GM18873 (cell line): ENCODE results near the gene FYN.

Experiments used
- ATAC-seq: cut with Tn5 transposase; IDR thresholded peaks from one replicate; pipeline ENCODE4 v1.9.1; 2021; ENCODE audit warnings: mild to moderate bottlenecking, moderate library complexity, moderate number of reproducible peaks; ENCODE audit not compliant: unreplicated experiment, low FRiP score

FYN gene

GRCh38 chr6:111776236-111777221 lies 96.7 kb downstream of the FYN start:
- no peak for ATAC-seq

- no peak for ATAC-seq
Observed at GRCh38 chr6:111775145-111775922, 97.9 kb downstream of the FYN start.

DNA sequence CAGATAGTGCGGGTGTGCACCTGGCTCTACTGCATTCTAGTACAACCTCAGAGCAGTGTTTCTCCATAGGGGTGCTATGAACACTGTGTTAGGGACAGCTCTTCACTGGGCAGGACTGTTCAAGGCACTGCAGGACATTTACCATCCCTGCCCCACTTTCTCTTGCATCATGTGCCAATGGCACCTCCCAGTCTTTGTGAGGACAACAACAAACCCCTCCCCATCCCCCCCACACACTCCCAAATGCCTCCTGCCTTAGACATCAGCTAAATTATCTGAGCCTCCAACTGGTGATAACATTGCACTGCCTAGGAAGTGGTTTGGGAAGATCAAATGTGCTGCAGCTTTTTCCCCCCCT lies 98.9 kb downstream of the FYN start:
- ATAC-seq: no peak

GRCh38 chr6:111773501-111774345 lies 99.5 kb downstream of the FYN start:
- ATAC-seq: no peak

GRCh38 chr6:111772381-111772780 lies 100.9 kb downstream of the FYN start:
- ATAC-seq: no peak

- no peak for ATAC-seq
Observed at GRCh38 chr6:111771629-111772028, 101.6 kb downstream of the FYN start.

- ATAC-seq: no peak
Observed at GRCh38 chr6:111771094-111771432, 102.2 kb downstream of the FYN start.

DNA sequence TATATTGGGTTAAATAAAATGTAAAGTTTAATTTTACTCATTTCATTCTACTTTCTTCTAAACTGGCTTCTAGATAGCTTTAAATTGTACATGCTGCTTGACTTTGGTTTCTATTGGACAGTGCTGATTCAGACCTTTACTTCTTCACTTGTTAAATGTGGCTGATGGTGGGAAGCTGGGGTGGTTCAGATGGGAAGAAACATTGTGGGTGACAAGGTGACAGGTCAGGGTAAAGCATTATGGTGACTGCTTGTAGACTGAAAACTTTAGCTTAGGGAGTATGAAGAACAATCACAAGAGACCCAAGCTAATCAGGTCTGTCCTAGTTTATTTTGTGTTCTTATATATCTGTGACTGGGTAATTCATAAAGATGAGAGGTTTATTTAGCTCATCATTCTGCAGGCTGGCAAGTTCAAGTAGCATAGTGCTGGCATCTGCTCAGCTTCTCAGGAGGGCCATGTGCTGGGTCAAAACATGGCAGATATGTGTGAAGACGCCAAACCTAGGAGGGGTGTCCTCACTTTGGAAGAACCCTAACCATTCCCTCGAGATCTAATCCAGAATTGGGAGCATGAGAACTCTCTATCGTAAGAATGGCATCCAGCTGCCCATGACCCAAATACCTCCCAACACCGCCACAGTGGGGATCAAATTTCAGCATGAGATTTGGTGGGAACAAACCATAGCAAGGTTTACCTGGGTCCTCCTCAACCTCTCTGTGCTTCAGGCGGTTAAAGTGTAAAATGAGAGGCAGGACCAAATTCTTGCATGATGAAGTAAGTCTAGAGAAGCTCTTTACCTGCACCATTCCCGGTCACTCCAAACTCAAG lies 102.8 kb downstream of the FYN start:
- ATAC-seq: no peak

DNA sequence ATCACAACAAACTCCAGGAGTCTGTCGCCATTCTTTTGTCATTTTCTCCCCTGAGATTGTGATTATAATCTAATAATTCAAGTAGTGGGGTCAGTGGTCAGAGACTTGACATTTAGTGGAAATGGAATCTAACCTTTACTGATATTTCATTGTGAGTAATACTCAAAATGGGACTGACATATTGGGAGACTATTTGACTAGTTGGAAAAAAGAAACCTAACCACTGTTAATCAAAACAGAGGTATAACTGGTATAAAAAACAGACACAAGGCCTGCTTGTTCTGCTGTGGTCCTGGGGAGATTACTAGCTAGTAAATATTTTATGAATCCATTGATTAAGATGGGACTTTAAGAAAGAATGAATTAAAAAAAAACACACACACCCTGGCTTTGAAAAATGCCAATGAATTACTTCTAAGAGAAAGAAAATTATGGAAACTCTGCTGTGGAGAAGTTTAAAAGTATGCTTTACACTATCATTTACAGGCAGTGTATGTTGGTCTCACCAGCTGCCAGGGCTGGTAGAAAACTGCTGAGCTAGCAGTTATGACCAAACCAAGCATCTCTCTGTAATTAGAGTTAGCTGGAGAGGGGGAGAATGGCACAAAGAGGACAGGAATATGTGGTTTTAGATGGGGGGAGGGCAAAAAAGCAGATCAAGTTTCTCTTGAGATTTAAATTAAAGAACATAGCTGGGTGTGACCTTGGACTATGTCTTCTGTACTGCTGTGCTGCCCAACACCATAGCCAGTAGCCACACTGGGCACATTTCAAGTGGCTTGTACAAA lies 103.7 kb downstream of the FYN start:
- ATAC-seq: no peak

DNA sequence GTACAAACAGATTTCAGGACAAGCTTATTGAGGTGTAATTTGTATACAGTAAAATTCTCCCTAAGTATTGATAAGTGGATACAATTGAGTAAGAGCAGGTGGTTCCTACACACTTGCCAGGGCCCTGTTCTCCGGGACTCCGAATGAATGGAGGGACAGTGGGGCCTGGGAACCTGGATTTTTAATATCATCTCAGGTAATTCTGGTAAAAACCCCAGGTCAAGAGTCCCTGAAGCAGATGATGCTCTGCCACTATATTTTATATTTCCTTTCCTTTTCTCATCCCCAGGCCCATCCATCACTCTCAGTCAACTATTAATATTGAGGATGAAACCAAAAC lies 104.9 kb downstream of the FYN start:
- no peak for ATAC-seq

- no peak for ATAC-seq
Observed at GRCh38 chr6:111767752-111768430, 105.4 kb downstream of the FYN start.

- no peak for ATAC-seq
Observed at GRCh38 chr6:111766201-111766857, 106.9 kb downstream of the FYN start.

DNA sequence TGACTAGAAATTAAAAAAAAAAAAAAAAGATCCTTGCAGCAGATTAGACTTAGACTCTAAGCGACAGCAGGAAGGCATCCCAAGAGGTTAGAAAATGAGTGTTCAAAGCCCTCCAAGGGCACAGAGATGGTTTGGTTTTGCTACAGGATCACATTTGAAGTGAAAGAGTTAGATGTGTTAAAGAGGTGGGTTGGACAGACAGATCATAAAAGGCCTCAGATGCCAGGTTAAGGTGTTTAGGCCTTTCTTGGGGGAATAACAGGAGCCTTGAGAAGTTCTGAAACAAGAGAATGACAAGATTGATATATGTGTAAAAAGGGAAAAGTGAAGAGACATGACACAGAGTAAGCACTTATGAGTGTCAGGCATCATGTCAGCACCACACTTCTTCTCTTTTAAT lies 107.5 kb downstream of the FYN start:
- no peak for ATAC-seq

DNA sequence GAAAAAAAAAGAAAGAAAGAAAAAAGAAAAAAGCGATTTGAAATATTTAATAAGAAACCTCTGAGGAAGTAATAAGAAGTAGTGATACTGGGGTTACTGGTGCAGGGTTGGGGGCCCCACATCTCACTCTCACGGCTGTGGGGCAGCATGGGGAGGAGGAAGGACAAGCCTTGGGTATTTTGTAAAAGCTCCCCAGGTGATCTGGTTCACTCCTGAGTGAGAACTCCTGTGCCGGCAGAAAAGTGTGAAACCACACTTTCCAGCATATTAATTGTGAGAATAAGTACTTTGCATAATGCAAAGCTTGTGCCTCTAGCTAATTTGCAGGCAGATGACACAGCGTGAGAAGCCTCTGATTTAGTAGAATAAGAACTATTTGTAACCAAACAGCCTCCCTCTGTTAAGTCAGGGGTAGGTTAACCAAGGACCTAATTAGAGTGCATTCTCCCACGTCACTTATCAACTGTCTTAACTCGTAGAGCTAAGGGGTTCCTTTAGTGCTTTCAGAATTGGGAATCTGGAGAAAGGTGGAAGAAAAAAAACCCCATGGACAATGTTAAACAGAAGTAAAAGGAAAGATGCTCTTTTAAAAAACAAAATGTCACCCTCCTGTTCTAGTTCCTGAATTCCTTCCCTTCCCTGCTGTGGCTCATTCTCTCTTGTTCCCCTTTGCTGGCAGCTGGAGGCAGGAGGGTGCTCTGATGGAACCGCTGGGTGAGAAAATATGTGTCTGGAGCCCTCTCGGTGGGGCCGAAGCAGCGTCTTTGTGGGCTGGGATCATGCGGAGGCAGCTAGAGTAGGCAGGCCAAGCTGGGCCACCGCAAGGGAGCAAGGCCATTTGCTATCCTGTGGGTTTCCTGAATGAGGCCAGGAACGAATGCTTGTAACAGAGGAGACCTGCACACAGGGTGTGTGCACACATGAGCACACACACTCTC lies 108.7 kb downstream of the FYN start:
- ATAC-seq: no peak

GRCh38 chr6:111763381-111763780 lies 109.9 kb downstream of the FYN start:
- no peak for ATAC-seq

- no peak for ATAC-seq
Observed at GRCh38 chr6:111761783-111762312, 111.4 kb downstream of the FYN start.

DNA sequence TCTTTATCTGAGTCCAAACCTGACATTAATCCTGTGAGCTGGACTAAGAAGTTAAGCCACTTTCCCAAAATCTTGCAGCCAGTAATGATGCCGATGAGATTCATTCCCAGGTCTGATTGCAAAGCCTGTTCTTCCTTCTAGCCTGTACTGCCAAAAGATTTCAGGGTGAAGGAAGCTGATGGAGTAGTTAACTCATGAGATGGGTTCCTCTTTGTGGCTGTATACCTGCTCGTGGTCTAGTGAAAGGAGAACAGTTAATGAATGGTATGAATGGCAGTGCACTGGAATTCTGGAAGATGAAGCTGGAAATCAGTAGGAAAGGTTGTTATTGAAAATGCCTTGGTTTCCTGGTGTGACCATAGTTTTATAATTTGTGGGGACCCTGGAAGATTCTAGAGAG lies 112.0 kb downstream of the FYN start:
- no peak for ATAC-seq
